Activated gamma-delta T cell (primary cell): ENCODE data around the gene SPPL3.
"Not testable (repeated sequence)": the region's sequence is repeated elsewhere in the genome, so short reads cannot be mapped to it uniquely, and the experiment has no call there.

Experiments
- DNase-seq: peaks from one replicate; lab custom pipeline; 2025; lab: John Stamatoyannopoulos, UW

Gene SPPL3

DNA sequence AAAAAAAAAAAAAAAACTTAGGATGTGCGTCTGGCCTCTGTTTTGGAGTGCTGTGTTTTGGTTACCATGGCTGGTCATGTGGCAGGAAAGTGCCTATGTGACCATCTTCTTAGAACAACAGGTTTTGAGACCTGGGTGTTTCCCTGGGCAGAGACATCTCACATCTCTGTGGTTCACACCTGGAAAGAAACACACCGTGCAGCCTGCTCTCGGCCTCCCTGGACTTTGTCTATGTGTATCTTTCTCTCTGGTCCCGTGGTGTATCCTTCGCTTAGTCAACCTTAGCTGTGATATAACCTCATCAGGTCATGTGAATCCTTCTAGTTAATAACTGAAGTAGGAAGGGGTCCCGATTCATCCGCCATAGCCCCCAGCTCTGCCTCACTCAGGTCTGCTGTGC, 155.9 kb downstream of the SPPL3 start:
- DNase-seq = no peak

DNA sequence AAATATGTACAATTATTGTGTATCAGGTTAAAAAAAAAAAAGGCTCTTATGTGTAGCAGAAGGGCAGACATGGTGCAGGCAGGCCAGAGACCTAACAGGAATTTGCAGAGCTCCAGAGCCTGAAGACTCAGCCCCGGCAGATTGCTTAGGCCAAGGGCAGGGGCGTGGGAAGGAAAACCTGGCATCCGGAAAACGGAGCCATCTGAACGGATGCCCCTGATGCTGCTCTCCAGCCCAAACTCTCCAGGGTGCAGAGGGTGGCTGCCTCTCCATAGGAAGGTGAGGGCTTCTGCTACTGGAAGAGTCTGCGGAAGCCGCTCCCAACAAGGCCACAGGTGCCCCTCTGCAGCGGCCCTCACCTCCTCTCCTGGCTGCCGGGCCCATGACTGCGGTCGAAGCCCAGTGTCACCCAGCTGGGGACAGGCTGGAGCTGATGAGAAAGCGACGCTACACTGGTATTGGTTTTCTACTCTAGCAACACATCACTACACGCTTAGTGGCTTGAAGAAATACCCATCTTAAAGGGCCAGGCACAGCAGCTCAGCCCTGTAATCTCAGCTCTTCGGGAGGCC, 159.2 kb downstream of the SPPL3 start:
- DNase-seq = no peak

DNA sequence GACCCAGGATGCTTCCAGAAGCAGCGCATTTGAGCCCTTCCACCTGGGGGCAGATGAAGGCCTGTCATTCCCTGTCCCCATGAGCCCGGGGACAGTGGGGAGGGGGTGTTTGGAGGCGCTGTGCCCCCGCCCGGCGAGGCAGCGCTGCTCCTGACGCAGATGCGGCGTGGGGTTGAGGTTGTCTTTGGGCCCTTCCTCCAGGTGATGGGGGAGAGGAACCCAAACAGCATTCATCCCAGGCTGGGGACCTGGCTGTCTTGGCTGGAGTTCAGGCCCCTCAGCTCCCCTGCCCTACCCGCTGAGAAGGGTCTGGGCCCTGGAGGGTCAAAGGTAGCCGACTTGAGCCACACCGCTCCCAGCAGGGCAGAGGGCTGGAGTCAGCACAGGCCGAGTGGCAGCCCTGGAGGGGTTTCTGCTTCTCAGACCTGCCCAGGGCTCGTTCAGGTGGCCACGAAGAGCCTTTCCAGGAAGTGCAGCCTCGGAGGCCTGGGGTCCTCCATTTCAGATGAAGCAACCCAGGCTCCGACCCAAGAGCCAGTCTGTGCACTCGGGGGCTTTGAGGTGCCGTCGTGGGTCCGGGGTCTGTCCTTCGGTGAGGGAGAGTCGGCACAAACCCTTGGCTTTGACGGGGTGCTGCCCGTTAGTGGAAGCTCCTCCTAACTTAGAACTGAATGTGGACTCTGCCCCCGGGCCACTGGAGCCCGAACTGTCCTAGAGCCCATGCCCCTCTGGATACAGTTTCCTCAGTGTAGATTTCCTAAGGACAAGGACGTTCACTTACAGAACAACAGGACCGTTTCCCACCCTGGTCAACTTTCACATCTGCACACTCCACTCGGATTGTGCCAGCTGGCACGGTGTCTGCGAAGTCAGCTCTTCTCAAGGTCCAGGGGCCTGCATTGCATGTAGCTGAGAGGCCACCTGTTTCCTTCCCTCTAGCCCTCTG, 162.4 kb downstream of the SPPL3 start:
- no peak for DNase-seq

DNA sequence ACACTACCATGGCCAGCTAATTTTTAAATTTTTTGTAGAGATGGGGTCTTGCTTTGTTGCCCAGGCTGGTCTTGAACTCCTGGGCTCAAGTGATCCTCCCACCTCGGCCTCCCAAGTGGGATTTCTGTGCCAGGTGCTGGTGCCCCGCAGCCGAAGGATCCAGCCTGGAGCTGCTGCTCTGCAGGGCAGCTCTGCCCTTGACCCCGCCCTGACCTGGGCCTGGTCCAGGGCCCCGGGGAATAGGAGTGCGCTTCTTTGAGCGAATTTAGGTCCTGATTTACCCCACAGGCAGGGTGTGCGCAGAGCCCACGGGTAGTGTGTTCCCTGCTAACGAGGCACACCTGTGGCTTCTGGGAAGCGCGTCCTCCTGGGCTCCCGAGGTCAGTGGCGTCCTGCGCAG, 163.3 kb downstream of the SPPL3 start:
- DNase-seq = no peak

DNA sequence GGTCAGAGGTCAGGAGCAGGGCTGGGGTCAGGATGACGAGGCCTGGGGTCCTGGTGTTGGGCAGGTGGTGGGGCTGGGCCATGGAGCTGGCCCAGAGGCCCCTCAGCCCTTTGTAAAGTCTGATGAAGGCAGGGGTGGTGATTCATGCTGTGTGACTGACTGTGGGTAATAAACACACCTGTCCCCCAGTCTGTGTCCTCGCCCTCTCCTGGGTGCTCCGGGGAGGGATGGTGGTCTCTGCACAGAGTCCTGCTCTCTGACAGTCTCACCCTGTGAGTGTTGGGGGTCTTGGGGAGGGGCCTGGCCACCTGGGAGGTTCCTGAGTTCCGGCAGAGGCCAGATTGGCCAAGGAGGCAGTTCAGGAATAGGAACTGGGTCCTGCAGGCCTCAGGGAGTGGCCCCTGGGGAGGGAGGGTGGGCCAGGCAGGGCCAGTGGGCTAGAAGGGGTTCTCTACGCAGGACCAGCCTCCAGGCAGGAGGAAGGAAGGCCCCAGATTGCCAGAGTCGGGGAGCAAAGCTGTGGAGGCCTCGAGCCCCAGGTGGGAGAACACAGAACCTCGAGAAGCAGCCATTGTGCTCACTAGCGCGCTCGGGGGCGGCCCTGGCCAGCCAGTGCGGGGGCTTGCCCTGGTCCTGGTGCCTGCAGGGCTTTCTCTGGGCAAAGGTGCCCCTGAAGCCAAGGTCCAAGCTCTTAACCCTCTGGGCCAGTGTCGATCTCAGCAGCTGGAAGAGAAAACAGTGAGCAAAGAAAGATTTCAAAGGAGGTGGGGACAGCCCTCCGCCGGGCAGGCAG, 164.1 kb downstream of the SPPL3 start:
- DNase-seq = no peak

DNA sequence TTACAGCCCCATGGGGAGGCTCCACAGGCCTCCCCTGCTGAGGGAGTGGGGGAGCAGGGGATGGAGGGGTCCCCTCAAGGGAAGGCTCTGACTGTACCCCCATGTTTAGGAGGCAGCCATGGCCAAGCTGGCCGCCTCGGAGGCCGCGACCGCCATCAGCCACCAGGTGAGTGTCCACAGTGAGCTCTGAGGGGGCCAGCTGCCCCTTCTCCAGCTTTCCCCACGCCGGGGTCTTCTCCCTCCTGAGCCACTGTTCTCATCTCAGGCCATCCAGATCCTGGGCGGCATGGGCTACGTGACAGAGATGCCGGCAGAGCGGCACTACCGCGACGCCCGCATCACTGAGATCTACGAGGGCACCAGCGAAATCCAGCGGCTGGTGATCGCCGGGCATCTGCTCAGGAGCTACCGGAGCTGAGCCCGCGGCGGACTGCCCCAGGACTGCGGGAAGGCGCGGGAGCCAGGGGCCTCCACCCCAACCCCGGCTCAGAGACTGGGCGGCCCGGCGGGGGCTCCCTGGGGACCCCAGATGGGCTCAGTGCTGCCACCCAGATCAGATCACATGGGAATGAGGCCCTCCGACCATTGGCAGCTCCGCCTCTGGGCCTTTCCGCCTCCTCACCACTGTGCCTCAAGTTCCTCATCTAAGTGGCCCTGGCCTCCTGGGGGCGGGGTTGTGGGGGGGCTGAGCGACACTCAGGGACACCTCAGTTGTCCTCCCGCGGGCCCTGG, 165.0 kb downstream of the SPPL3 start:
- DNase-seq = no peak

DNA sequence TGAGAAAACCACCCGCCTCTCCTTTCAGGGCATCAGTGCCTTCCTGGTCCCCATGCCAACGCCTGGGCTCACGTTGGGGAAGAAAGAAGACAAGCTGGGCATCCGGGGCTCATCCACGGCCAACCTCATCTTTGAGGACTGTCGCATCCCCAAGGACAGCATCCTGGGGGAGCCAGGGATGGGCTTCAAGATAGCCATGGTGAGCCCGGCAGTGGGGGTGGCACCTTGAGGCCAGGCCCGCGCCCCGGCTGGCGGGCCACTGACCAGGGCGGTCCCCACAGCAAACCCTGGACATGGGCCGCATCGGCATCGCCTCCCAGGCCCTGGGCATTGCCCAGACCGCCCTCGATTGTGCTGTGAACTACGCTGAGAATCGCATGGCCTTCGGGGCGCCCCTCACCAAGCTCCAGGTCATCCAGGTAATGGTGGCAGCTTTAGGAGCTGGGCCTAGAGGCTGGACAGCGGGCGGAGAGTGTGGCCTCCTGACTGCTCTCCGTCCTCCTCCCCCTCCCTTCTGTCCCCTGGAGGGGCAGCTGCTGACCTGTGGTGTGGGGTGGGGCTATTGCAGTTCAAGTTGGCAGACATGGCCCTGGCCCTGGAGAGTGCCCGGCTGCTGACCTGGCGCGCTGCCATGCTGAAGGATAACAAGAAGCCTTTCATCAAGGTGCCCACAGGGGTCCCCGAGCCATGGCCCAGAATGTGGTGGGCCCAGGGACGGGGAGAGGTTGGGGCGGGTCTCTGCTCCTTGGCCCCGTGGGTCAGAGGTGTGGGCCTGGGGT, 165.7 kb downstream of the SPPL3 start:
- DNase-seq = no peak

DNA sequence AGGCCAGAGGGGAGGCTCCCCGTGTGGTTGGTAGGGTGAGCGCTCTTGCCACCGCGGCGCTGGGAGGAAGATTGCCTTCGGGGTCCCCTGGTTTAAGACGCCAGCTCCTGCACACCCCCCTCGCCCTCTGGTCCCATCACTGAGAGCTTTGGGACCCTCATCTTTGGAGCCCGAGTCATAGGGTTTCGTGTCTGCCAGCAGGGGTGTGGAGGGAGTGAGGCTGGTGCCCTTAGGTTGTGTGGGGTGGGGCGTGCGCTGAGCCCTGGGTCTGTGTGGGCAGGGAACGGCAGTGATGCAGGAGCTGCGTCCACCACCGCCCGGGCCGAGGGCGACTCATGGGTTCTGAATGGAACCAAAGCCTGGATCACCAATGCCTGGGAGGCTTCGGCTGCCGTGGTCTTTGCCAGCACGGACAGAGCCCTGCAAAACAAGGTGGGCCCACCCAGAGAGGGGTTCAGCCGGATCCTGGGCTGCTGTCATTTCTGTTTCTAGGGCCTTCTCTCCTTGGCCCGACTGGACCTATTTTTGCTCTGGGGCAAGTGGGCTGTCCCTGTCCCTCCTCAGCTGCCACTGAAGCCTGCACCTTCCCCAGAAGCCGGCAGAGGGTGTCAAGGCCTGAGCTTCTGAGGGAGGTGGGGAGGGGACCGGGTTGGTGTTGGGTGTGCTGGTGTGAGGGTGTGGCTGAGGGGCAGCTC, 166.5 kb downstream of the SPPL3 start:
- no peak for DNase-seq

DNA sequence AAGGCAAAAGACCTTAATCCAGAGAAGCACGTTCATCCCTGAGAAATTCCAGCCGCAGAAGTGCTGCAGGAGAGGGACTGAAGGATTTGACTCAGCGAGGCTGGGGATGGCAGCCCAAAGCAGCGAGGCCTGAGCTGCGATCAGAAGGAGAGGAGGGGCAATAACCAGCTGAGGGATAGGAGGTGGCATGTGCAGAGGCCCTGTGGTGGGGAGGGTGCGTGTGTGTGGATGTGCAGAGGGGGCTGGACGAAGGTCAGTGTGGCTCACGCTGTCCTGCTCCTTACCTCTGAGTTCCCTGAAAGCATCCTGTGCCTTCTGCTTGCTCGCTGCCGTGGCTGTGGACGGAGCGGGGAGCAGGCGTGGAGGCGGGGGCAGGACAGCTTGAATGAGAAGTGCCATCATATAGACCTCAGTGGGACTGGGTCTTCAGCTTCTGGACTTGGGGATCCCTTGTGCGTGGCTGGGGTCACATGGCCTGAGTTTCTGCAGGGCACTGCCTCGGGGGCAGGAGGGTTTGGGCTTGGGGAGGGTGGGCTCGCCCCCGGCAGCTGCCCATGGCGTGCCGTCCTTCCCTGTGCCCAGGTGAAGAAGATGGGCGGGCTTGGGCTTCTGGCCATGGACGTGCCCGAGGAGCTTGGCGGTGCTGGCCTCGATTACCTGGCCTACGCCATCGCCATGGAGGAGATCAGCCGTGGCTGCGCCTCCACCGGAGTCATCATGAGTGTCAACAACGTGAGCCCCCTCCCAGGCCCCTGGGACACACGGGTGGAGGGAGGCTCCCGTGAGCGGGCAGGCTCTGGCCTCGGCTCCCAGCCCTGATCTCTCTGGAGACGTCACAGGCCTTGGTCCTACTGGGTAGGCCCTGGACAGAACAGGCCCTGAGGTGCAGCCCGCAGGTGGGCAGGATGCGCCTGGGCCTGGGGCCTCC, 167.5 kb downstream of the SPPL3 start:
- DNase-seq = no peak

DNA sequence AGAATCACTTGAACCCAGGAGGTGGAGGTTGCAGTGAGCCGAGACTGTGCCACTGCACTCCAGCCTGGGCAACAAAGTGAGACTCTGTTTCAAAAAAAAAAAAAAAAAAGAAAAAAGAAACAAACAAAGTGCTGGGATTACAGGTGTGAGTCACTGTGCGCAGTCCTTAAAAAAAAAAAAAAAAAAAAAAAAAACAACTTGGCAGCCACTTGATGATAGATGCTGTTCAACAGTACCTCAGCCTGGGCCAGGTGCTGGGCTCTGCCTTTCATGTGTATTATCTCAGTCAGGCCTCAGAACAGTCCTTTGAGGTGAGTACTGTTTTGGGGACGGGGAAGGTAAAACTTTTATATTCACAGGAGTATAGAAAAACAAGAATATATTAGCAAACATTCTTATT, 169.0 kb downstream of the SPPL3 start:
- DNase-seq = no peak

DNA sequence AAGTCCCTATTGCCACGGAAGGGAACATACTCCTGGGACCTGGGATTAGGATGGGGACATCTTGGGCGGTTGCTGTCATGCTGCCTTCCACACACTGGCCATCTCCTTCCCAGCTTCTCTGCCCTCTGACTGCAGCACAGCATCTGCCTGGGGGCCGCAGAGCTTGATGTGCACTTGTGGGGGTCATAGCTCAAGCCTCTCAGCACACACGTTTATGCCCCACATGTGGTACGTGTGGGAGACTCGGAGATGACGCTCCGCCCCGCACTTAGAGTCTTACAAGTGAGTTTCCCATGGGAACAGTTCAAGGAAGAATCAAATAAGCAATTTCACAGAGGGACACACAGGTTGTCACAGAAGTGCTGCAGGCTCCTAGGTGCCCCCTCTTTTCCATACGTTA, 169.9 kb downstream of the SPPL3 start:
- DNase-seq = no peak

DNA sequence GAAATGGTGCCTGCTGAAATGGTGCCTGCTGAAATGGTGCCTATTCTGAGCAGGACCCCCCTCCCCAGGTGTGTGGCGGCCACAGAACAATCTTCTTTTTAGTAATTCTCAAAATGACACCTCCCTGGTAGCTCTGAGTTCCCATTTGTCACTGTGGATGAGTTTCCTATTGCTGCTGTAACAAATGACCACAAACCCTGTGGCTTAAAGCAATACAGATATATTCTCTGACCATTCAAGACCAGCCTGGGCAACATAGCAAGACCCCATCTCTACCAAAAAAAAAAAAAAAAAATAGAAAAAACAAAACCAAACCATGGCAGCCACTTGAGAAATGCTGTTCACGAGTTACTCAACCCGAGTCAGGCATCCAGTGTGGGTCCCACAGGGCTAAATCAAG, 170.6 kb downstream of the SPPL3 start:
- no peak for DNase-seq

DNA sequence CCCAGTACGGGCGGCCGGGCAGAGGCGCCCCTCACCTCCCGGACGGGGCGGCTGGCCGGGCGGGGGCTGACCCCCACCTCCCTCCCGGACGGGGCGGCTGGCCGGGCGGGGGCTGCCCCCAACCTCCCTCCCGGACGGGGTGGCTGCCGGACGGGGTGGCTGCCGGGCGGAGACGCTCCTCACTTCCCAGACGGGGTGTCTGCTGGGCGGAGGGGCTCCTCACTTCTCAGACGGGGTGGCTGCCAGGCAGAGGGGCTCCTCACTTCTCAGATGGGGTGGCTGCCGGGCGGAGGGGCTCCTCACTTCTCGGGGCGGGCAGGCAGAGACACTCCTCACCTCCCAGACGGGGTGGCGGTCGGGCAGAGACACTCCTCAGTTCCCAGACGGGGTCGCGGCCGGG, 172.0 kb downstream of the SPPL3 start:
- DNase-seq = not testable (repeated sequence)

DNA sequence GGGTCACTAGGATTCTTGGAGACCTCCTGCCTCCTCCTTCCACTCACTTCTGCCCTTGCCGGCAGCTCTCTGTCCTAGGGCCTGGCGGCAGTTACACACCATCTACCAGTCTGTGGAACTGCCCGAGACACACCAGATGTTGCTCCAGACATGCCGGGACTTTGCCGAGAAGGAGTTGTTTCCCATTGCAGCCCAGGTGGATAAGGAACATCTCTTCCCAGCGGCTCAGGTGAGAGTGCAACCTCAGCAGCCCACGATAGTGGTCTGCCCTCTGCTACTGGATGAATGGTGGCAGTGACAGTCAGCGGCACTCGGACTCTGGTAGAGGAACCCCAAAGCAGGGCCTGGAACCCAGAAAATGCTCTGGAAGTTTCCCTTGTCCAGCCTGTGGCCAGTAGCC, 177.2 kb downstream of the SPPL3 start:
- DNase-seq = no peak

DNA sequence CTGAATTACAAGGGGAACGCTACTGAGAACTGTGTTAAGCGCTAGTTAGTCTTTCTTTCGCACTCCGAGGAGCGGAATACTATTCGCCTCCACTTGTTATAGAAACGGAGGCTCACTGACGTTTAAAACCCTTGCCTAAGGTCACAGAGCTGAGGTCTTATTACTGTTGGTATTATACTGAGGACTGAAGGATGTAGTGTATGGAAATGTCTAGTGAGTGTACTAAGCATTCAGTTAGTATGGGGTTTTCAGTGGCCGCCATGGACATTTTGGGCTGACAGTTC, 177.7 kb downstream of the SPPL3 start:
- DNase-seq = no peak

DNA sequence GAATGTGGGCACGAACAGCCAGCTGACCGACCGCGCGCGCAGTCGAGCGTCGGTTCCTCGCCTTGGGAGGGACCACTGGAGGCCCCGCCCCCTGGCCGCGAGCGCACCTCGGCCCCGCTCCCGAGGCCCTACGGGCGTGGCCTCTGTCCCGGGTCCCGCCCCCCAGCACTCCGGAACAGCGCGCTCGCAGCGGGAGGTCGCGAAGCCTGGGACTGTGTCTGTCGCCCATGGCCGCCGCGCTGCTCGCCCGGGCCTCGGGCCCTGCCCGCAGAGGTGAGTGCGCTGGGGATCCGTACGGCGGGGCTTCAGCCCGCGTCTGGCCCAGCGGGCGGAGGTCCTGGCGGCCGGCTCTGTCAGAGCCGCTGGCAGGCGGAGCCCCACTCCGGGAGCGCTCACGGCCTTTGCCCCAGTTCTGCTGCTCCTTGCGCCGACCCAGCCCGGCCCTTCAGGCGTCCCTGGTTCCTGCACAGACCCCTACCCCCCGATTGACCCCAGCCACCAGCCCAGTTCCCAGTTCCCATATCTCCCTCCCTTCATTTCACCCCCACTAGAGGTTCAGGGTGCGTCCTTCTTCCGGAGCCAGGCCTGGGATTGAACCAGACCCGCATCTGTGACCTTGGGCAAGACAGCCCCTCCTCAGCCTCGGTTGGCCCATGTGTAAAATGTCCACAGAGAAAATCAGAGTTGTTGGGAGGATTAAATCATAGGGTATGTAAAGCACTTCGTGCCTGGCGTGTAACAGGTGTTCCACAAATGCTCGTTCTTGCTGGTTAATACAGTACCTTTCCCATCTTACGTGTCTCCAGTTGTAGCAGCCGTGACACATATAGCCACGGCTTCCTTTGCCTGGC, 178.3 kb downstream of the SPPL3 start, which contains the start of gene ACADS:
ACADS (plus strand) TSS at position 168 of the 851 bp plus-strand sequence; CDS start at position 228, 60 bp downstream.
- DNase-seq = peak; percentile 83

DNA sequence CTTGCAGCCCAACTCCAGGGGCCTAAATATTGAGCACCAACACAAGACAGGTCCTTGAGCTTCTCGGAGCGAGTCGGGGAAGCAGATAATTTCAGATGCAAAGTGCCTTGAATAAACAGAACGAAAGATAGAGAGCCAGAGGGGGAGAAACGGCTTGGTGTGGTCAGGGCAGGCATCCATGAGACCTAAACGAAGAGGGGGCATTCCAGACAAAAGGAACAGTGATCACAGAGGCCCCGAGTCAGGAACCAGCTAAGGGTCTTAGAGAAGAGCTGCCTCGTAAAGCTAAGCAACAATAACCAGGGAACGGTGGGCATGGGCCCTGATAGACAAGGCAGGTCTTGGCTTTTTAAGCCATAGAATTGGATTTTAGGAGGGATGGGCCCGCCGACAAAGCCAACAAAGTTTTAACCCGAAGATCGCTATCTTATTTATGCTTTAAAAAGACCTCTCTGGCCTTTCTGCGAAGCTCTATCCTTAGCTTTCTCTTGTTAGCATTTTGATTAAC, 179.0 kb downstream of the SPPL3 start:
- no peak for DNase-seq

DNA sequence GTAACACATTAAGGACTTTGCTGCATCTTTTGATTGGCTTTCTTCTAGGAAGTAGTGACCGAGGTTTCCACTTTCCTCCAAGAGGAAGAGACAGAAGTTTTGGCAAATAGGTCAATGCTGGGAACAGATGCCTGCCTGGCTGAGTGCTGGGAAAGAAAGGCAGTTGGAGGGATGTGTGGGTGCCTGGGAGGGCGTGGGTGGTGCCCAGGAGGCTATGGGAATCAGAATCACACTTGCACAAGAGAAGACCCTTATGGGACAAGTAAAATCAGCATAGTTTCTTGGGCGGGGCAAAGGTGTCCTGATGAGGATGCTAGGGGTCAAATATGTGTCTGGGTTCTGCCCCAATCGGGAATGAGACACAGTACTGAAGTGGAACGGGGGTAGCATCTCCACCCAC, 179.4 kb downstream of the SPPL3 start:
- DNase-seq = no peak
